HK-2 (cell line): Measurements from ENCODE around the gene CCDC88C.
"Not testable (repeated sequence)": the region's sequence is repeated elsewhere in the genome, so short reads cannot be mapped to it uniquely, and the experiment has no call there.

Experiments
- DNase-seq: peaks from one replicate; pipeline ENCODE4 v3.0.0-alpha.2; 2018; ENCODE audit not compliant: unreplicated experiment

CCDC88C gene

GRCh38 chr14:91415794-91416743, 1.6 kb downstream of the CCDC88C start:
- DNase-seq = peak; percentile 51

DNA sequence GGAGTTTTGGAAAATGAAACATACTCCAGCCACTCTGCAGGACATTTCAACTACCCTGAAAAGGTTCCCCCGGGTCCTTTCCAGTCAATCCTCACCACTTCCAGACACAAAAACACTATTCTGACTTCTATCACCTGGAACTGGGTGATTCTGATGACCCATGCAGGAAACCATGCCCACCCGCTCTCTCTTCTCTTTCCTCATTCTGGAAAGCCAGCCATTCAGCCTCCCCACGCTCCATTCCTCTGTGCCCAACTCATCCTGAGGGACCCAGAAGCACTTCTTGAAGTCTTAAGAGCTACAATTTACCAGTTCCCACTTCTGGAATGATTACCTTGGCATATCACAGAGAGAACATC, 3.2 kb downstream of the CCDC88C start:
- DNase-seq = no peak

GRCh38 chr14:91413547-91414474, 3.8 kb downstream of the CCDC88C start:
- no peak for DNase-seq

DNA sequence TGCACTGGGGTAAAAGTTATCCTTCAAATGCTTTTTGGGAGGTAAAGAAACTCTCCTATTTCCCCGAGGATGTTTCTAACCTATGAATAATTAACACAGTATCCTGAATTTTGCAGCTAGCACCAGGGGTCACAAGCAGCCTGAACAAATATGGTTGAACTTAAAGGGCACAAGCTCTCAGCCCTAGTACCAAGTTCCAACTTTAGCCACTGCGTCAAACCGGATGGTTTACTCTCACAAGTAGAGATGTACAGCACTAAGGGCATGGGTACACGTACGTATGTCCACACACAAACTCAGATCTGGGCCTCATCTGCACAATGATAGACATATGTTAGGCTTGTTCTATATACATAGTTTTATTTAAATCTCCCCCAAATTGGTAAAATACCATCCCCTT, 4.7 kb downstream of the CCDC88C start:
- DNase-seq = no peak

- DNase-seq = no peak
These were observed 6.7 kb downstream of the CCDC88C start for GRCh38 chr14:91410771-91411536.

GRCh38 chr14:91409928-91410718, 7.5 kb downstream of the CCDC88C start:
- DNase-seq = no peak

GRCh38 chr14:91409240-91409639, 8.4 kb downstream of the CCDC88C start:
- DNase-seq = not testable (repeated sequence)

DNA sequence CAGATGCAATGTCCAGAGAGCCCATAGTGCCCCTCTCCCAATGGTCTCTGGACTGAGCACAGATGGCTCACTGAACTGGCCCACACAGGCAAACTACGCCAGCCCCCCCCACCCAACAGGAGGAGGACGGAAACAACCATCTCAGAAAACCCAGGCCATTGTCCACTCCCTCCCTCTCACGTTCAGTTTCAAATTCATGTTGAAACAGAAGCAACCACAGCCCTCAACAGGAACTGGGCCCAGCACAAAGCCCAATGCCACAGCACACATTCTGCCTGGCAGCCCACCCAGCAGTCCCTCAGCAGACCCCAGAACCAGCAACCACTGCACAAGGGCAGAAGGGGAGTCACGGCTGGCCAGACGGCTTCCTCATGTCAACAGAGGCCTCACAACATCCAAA, 10.6 kb downstream of the CCDC88C start:
- DNase-seq = no peak

GRCh38 chr14:91406451-91406850, 11.2 kb downstream of the CCDC88C start:
- no peak for DNase-seq

GRCh38 chr14:91405724-91406435, 11.7 kb downstream of the CCDC88C start:
- DNase-seq = no peak

DNA sequence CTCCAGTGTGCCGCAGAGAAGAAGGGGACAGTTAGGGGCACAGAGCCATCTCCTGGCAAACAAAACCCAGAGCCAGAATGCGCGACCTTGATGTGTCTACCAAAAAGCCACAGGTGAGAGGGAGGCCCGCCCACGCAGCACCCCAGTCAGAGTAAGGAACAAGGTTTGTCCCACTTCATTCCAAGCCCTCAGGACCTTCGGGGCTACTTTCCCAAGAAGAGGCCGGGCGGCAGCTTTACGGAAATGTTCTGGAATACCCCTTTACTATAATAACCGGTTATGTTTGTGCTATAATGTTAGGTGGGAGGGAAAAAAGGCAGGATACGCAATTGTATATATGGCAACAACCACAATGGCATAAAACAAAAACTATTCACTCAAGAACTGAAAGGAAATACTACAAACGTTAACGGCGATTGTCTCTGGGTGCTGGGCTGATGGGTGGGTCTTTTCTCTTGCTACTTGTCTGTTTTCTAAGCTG, 12.3 kb downstream of the CCDC88C start:
- no peak for DNase-seq

GRCh38 chr14:91402771-91403600, 14.6 kb downstream of the CCDC88C start:
- DNase-seq = no peak

GRCh38 chr14:91402348-91402747, 15.3 kb downstream of the CCDC88C start:
- no peak for DNase-seq

GRCh38 chr14:91401751-91402150, 15.9 kb downstream of the CCDC88C start:
- DNase-seq = no peak

- no peak for DNase-seq
These were observed 16.9 kb downstream of the CCDC88C start for GRCh38 chr14:91400696-91401095.

- no peak for DNase-seq
These were observed 17.6 kb downstream of the CCDC88C start for GRCh38 chr14:91399868-91400640.

- DNase-seq = no peak
These were observed 18.9 kb downstream of the CCDC88C start for GRCh38 chr14:91398707-91399106.

DNA sequence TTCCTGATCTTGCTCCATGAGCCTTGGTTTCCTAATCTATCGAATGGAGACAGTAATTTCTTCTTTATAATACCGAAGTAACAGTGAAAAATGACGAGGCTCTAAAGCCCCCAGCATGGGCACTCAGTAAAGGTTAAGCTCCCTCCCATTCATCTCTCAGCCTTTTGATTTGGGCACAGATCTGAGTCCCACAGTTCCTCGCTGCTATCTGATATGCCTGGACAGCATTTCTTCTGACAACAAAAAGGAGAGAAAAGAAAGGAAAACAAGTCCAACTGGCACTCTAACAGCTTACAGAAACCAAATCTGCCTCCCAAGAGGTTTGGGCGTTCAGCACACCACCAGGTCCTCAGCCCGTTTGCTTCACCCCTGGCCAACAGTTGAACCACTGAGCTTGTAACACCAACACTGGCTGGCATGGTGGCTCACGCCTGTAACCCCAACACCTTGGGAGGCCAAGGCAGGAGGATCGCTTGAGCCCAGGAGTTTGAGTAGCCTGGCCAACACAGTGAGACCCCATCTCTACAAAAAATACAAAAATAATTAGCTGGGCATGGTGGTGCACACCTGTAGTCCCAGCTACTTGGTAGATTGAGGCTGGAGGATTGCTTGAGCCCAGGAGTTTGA, 19.5 kb downstream of the CCDC88C start:
- no peak for DNase-seq
